NT2/D1 (cell line): Measurements from ENCODE around the gene C2orf68.

Experiments
- SUZ12 ChIP-seq: IDR thresholded peaks from 2 replicates; pipeline ENCODE4 v1.6.1; 2011; ENCODE audit not compliant: insufficient read length, insufficient read depth; ENCODE audit errors: extremely low read depth
- YY1 ChIP-seq: IDR thresholded peaks from 2 replicates; pipeline ENCODE4 v1.6.1; 2011; ENCODE audit not compliant: insufficient read length, insufficient read depth
- ZNF274 ChIP-seq: IDR thresholded peaks from 2 replicates; pipeline ENCODE4 v1.6.1; 2011; ENCODE audit warnings: mild to moderate bottlenecking, low read depth, low read length

GRCh38 chr2:85582492-85582891 lies 29.4 kb downstream of the C2orf68 start:
- TF ChIP-seq YY1 = no peak
- no peak for TF ChIP-seq ZNF274
- TF ChIP-seq SUZ12 = no peak
